ENCODE measurements around the gene LTF. TPM values are rescaled to one million over a fixed set of nuclear protein-coding genes. Genes with fewer than 3 reads are reported as not detected.

Gene LTF
- total and polyA plus RNA-seq, 9 of the 15 experiments (the other 6 are each of a cell fraction or from before 2014, with no cell fraction given) = 0.07 TPM; not detected in 8

GRCh38 chr3:46503200-46503874 lies 38.6 kb upstream of the LTF start:
- POLR2A ChIA-PET = interaction anchor here (0.6 to 2.4 kb wide), 6 partner anchors 9 to 877 kb away, joined by 3 to 8 read pairs (median 8); partner anchors contain the start of gene PTPN23
- Histone ChIP-seq H3K27ac (ENCODE audit: extremely low read depth, low read depth, low read length) (peak overlapping the region; percentile 33; the same call in 1 of the 3 replicates), H3K79me2 (ENCODE audit: control insufficient read depth, insufficient read depth, low read length) (no peaks in the 10 kb centered on the region), H3K4me1 (replicated peaks in 1 of 2; ENCODE audit: control insufficient read depth in 2 of 2, insufficient read depth in 2 of 2, low read length in 2 of 2) (peaks cover 43 to 77% of the 10 kb centered on the region in 2 experiments; a peak in 4 of 5 replicates), H3K9me3 (replicated peaks; ENCODE audit: control insufficient read depth, insufficient read depth, low read depth, low read length) (no peaks in the 10 kb centered on the region), H3K4me2 (ENCODE audit: insufficient read depth, low read length) (peak overlapping the region; percentile 36), H4K20me1 (replicated peaks; ENCODE audit: control insufficient read depth, insufficient read depth, low read length) (no peaks in the 10 kb centered on the region), H3K9ac (ENCODE audit: insufficient read depth in 1 of 2, low read depth in 2 of 2, low read length in 2 of 2) (peak overlapping the region in 1 of 2 experiments; percentile 3; a peak in 1 of 4 replicates), H3K27me3 (ENCODE audit: control insufficient read depth in 2 of 2, insufficient read depth in 2 of 2, low read length in 2 of 2) (no peaks in the 10 kb centered on the region; a peak in 1 of 5 replicates), H3K9me1 (ENCODE audit: control insufficient read depth, insufficient read depth, low read length) (no peaks in the 10 kb centered on the region), H2AFZ (ENCODE audit: low read depth, low read length) (peak overlapping the region; percentile 89), H3K36me3 (ENCODE audit: control insufficient read depth, insufficient read depth, low read length) (no peaks in the 10 kb centered on the region), H3K4me3 (no peak overlapping the region)
- intact Hi-C loops (cut with micrococcal nuclease) (no loop called here), in situ Hi-C loops (cut with MboI) (no loop called here)
- DNase-seq (ENCODE audit: extremely low read depth in 1 of 4, low spot score in 3 of 4) (no peak), FAIRE-seq (no peak), ATAC-seq (peak; percentile 6)
- CTCF ChIA-PET (ENCODE audit: low intra/inter-chr PET ratio) = no interaction called here
- no TSS peak for BruUV-seq (replicated peaks)
- 38% methylated on average over 7 of the region's 7 CpGs for WGBS (ENCODE audit: insufficient coverage, low coverage, missing lambda C conversion rate)
- TF ChIP-seq ZNF121 (CRISPR knock-in tag; conservative IDR thresholded peaks at IDR 0.05) = no peak
- TF ChIP-seq COPS2 (conservative IDR thresholded peaks at IDR 0.05) = no peak
- TF ChIP-seq L3MBTL2 (IDR thresholded peaks at IDR 0.05) = peak; percentile 72
- no peak for TF ChIP-seq RFX7 (CRISPR knock-in tag; IDR thresholded peaks at IDR 0.05)
- TF ChIP-seq DNMT1 (IDR thresholded peaks at IDR 0.05) = no peak
- TF ChIP-seq THRB (CRISPR knock-in tag; conservative IDR thresholded peaks at IDR 0.05) = no peak
- no peak for TF ChIP-seq PATZ1 (CRISPR knock-in tag; IDR thresholded peaks at IDR 0.05; ENCODE audit: borderline replicate concordance)
- TF ChIP-seq ZBTB40 (IDR thresholded peaks at IDR 0.05) = no peak
- TF ChIP-seq ZBTB40 (CRISPR knock-in tag; IDR thresholded peaks at IDR 0.05) = no peak

All from K562 (cell line).